HG02571 (cell line): Measurements from ENCODE around the gene CHMP4A.

ENCODE experiments used
- ATAC-seq: cut with Tn5 transposase; IDR thresholded peaks from one replicate; pipeline ENCODE4 v1.9.1; 2021; ENCODE audit warnings: mild to moderate bottlenecking, moderate library complexity; ENCODE audit not compliant: unreplicated experiment

Gene CHMP4A

GRCh38 chr14:24212924-24213865, at the start of gene CHMP4A:
CHMP4A (minus strand) TSS chr14:24213488; CDS start chr14:24213439, 49 bp downstream.
- ATAC-seq = peak; percentile 75

- ATAC-seq = no peak
These were observed 48.7 kb upstream of the CHMP4A start for GRCh38 chr14:24261969-24262327.

GRCh38 chr14:24261256-24261968, 48.1 kb upstream of the CHMP4A start:
- no peak for ATAC-seq

GRCh38 chr14:24260780-24261157, 47.5 kb upstream of the CHMP4A start:
- no peak for ATAC-seq

- ATAC-seq = no peak
These were observed 46.9 kb upstream of the CHMP4A start for GRCh38 chr14:24260026-24260779.

- ATAC-seq = no peak
These were observed 46.2 kb upstream of the CHMP4A start for GRCh38 chr14:24259282-24260025.

- no peak for ATAC-seq
These were observed 45.4 kb upstream of the CHMP4A start for GRCh38 chr14:24258548-24259265.

GRCh38 chr14:24258119-24258518, 44.8 kb upstream of the CHMP4A start:
- ATAC-seq = no peak

GRCh38 chr14:24256960-24257359, 43.7 kb upstream of the CHMP4A start:
- no peak for ATAC-seq

- ATAC-seq = no peak
These were observed 42.8 kb upstream of the CHMP4A start for GRCh38 chr14:24255931-24256711.

GRCh38 chr14:24255438-24255837, 42.1 kb upstream of the CHMP4A start:
- ATAC-seq = no peak

- ATAC-seq = no peak
These were observed 41.5 kb upstream of the CHMP4A start for GRCh38 chr14:24254630-24255392.

- ATAC-seq = no peak
These were observed 40.6 kb upstream of the CHMP4A start for GRCh38 chr14:24253936-24254335.

GRCh38 chr14:24252289-24253124, 39.2 kb upstream of the CHMP4A start:
- no peak for ATAC-seq

- no peak for ATAC-seq
These were observed 38.6 kb upstream of the CHMP4A start for GRCh38 chr14:24251880-24252288.

GRCh38 chr14:24250354-24250753, 37.1 kb upstream of the CHMP4A start:
- ATAC-seq = no peak

- ATAC-seq = no peak
These were observed 36.1 kb upstream of the CHMP4A start for GRCh38 chr14:24249230-24250021.
